OCI-LY1 (cell line): ENCODE results near the gene RBPJL.

ENCODE experiments used
- EZH2 ChIP-seq: fragments of 200-600 bp; sonication (generic), shearing (Covaris generic); IDR thresholded peaks from 2 replicates; pipeline ENCODE4 v1.8.0; 2017; ENCODE audit warnings: borderline replicate concordance, mixed run types, mild to moderate bottlenecking, antibody characterized with exemption, low read length, moderate library complexity, mixed read lengths
- TF ChIP-seq, protein P1 (sequence below): fragments of 200-600 bp; sonication (generic), shearing (Covaris generic); IDR thresholded peaks from 2 replicates; pipeline ENCODE4 v1.5.1; 2017; ENCODE audit warnings: mild to moderate bottlenecking, antibody characterized with exemption, low read length, moderate library complexity, mixed read lengths

DNA sequence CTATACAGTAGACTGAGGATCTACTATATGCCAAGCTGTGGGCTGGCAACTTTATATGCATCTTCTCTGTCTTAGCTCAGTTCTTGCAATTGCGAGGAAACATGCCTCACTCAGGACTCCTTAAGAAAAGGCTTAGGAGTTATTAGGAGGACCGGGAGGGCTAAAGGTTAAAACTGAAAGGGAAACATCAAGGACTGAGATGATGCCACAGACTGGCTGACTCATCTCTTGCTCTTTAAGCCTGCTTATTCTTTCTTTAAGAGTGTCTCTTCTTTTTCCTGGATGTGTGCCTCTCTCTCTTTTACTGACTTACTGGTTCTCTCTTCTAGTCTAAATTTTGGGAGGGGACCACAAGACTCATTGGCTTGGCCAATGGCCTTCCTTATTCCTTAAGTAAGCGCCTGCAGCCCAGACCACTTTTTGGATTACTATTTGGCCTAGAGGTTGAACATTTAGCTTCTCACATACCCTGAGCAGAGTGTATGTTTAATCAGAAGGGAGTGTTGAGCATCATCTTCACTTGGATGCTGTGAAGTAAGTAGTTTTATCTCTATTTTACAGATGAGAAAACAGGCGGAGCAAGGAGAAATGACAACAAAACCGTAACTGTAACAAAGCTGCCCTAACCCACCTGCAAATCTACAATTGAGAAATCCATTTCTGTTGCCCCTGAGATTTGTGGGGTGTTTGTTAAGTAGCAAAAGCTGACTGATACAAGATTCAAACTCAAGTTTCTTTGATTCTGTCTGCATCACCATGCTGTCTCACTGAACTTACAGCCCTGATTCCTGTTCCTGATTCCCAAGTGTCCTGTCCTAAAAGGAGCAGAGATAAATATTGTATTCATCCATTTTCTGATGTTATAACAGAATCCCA, 48.8 kb downstream of the RBPJL start:
- TF ChIP-seq, protein P1, sequence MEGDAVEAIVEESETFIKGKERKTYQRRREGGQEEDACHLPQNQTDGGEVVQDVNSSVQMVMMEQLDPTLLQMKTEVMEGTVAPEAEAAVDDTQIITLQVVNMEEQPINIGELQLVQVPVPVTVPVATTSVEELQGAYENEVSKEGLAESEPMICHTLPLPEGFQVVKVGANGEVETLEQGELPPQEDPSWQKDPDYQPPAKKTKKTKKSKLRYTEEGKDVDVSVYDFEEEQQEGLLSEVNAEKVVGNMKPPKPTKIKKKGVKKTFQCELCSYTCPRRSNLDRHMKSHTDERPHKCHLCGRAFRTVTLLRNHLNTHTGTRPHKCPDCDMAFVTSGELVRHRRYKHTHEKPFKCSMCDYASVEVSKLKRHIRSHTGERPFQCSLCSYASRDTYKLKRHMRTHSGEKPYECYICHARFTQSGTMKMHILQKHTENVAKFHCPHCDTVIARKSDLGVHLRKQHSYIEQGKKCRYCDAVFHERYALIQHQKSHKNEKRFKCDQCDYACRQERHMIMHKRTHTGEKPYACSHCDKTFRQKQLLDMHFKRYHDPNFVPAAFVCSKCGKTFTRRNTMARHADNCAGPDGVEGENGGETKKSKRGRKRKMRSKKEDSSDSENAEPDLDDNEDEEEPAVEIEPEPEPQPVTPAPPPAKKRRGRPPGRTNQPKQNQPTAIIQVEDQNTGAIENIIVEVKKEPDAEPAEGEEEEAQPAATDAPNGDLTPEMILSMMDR = no peak
- no peak for TF ChIP-seq EZH2
